HG02588 (cell line): ENCODE data around the gene CRB1.
"Not testable (repeated sequence)": the region's sequence is repeated elsewhere in the genome, so short reads cannot be mapped to it uniquely, and the experiment has no call there.

Experiments used
- ATAC-seq: cut with Tn5 transposase; IDR thresholded peaks from one replicate; pipeline ENCODE4 v1.9.1; 2021; ENCODE audit warnings: mild to moderate bottlenecking, moderate library complexity; ENCODE audit not compliant: unreplicated experiment

The CRB1 gene

DNA sequence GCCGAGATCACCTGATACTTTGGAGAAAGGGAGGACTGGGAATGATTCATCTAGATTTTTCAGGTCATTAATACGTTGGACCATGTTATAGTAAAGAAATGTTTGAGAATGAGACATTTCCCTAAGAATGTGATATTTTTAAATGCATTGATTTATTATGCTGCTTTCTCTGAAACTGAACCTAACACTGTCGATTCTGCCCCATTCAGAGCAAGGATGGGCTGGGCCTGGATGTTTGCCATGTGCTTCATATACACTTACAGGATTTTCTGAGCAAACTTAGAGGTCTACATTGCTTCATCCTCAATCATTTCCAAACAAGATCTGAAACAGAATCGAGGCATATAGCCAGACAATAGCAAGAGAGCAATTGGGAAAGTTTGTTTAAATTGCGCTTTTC is 183.3 kb downstream of the CRB1 start:
- no peak for ATAC-seq

DNA sequence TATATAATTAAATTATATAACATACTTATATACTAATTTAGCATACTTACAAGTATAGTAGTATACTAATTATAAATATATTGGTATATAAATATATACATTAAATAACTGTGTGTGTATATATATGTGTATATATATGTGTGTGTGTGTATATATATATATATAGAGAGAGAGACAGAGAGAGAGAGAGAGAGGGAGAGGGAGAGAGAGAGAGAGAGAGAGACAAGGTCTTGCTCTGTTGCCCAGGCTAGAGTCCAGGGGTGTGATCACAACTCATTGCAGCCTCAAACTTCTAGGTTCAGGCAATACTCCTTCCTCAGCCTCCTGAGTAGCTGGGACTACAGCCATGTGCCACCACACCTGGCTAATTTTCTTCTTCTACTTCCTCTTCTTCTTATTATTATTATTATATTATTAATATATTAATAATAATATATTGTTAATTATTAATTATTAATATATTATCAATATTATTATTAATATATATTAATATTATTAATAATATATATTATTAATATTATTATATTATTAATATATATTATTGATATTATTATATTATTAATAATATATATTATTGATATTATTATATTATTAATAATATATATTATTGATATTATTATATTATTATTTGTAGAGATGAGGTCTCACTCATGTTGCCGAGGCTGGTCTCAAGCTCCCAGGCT is 185.5 kb downstream of the CRB1 start:
- ATAC-seq = no peak

DNA sequence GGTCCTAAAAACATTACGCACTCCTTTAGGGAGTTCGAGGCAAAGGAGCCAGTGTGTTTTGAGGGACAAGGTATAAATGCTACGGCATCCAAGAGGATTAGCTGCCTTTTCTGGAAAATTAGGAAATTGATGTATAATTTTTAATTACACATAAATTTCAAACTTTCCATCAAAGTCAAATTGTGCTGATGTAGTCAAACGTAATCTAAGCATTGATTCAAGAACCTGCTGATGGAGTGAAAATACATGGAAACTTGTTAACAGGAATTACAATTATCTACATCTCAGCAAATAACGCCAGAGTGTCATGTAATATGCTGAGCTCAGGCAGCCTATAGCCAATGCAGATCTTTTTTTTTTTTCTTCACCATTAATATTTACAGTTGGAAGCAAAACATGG is 194.5 kb downstream of the CRB1 start:
- ATAC-seq = no peak

DNA sequence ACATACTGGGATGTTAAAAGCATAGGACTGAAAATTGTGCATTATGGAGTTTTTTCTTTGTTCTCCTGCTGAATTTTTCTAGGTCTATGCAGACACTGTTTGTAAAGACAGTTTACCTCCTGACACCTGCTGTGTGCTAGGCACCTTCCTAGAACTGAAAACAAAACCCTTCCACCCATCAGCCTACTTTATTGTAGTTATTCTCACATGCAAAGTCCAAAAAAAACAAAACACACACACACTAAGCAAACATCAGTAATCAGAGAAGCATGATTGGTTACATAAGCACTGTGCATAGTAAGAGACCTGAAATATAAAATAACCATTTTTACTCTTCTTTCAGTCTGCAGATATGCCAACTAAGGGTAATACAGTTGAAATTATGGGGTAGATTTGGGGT is 195.1 kb downstream of the CRB1 start:
- no peak for ATAC-seq

DNA sequence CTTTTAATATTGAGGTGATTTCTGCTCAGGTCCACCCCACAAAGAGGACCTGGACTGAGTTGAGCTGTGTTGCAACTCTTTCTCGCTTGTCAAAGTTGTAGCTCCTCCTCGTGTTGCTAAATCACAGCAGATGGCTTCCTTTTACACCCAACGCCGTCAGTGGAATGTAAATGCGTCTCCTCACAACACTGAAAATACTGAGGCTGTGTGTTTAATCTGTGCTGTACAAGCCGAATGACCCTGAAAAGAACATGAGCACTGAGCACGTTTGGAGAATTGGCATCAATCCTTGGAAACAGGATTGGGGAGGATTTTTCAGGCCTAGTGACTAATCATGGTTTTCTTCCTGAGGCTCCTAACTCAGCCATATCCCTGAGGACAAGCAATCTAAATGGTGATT is 196.0 kb downstream of the CRB1 start:
- ATAC-seq = no peak

DNA sequence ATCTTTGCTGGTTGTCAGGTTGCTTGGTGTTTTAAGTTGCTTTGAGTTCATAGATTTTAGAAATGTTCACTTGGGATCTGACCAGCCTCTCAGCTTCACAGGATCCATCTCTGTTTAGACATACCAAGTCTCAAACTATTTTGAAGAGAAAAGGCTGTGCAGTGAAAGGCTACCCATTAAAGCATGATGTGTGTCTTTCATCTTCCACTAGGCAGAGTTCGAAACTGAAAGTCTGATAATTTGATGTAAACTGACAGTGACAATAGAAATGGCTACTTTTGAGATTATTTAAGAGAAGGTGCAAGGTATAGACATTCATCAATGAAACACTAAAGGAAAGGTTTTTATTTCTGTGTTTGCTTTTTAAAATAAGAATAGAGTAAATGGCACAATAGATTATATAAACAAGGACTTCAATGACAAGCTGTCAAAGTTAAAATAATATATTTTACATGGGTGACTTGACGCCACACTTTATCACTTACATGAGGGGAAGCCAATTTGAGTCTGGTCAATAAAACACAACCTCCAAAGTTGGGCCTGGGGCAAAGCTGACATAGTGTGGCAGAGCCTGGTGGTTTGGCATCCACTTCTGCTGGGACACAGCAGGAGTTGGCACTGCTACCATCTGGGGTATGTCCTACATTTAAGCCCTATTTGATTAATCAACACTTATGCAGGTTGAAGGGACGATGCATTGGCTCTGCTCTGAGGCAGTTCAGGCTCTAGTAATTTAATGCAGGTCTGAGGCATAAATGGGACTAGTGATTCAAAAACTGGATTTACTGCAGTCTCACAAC is 197.7 kb downstream of the CRB1 start:
- no peak for ATAC-seq

DNA sequence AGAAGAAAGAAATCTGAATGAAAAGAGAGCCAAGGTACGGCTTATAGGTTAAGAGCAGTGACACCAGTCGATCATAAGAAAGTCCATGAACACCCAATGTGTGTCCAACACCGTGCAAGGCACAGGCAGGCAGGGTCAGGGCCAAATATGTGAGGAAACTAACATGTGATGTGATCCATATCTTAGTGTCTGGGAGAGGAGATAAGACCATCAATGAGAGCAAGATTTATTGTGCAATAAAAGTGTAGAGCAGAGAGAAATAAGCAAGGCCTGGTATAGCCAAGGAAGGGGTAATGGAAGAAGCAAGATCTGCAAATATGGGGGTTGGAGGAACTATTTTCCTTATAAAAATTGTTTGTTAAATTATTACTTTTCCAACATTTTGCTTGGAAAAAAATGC is 198.8 kb downstream of the CRB1 start:
- no peak for ATAC-seq

DNA sequence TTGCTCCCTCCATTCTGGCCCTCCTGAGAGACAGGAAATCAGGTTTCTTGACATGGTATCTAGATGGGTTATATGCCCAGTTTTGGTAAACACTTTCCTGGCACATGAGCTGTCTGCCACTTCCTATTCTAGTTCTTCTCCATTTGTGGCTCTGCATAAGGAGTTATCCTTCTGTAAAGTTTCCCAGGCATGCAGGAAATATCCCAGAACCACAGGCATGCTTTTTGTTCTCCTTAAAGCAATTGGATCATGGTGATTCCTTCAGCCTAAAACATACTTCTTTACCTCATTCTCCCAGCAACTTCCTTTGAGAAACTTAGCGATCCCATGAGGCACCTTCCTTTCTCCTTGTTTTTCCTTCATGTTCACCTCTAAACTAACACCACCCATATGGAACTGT is 199.8 kb downstream of the CRB1 start:
- ATAC-seq = no peak

DNA sequence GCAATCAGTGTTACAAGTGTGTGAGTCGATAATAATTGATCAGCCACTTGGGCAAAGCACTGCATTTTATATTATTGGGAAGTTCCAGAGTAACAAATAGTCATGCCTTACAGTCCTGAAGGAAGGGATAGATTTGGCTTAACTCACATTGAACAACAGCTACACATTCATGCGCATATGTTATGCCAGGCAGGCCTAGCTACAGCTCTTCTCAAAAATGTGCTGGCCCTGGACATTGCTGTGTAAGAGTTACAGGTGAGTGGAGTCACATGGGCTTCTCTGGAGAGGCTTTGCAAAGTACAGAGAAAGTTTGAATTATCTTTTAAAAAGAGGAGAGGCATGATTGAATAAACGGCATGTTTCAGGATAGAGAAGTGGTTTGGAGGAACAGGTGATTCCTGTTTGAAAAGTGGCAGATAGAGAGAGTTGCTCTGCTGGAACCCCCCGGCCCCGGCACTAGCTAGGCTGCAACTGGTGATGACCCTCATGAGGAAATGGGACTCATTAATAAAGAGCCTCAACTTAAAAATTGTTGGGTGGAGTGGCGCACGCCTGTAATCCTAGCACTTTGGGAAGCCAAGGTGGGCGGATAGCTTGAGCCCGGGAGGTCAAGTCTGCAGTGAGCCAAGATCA is 200.6 kb downstream of the CRB1 start:
- ATAC-seq = no peak

DNA sequence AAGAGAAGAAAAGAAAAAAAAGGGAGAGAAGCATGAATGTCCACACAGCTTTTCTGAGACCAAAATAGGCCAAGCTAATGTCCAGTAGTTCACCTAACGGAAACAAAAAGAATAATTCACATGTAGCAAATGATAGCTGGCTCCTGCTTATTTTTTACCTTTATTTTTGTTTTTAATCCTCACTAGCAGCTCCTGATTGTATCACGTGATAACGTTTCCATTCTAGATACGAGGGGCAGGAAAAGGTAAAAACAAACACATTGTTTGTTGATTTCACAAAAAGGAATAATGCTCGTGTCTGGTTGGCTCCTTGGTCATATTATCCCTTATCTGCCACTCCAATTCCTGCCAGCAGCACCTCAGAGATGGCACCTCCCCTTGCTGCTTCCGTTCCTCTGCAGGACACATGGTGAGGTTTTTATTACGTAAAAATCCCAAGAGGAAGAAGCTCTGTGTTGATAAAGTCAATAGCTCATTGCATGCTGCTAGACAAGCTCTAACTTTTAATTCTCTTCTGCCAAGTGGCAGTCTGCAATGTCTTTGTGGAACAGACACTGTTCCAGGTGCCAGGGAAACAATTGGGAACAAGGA is 201.7 kb downstream of the CRB1 start:
- ATAC-seq = no peak

DNA sequence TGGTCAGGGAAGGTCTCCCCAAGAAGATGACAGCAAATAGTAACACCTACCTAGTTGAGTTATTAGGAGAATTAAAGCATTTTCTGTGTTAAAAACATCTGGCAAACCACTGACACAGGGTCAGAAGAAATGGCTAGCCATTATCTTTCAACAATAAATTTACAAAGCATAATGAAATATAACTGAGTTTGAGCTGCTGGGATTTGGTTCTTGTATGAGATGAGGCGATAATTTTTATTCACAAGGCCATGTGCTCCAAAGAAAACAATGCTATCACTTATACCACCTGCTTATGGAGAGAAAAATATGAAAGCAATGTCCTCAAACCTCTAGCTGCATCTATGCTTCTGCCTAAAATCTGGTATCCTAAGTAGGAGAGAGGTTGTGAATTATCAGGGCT is 202.3 kb downstream of the CRB1 start:
- no peak for ATAC-seq

DNA sequence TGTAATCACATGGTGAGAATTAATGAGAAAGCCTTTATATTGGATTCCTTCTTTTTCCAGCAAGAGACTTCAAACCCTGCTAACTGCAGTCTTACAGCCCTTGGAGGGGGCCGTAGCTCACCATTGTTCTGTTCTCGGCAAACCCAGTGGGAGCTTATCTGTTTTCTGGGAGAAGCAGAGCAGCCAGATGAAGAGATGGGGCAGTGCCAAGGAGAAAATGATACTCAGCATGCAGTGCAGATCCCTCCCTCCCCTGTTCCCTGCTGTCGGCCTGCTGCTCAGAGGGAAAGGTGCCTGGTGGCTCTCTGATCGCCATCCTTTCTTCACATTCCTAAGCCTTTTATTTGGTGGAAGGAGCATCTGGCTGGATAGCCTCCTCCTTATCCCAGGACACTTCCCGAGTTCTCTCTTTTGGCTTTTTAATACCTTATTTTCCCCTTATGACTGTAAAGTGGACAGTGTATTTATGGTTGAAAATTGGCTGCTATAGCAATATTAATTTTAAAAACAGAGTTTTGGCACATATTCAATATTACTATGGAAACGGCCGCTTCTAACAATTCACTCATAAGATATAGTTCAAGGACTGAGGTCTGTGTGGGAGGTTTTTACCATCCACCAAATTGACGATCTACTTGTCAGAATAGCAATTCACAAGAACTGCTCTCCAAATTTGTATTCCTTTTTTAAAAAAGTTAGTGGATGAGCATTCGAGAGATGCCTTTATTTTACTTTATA is 203.4 kb downstream of the CRB1 start:
- ATAC-seq = no peak

DNA sequence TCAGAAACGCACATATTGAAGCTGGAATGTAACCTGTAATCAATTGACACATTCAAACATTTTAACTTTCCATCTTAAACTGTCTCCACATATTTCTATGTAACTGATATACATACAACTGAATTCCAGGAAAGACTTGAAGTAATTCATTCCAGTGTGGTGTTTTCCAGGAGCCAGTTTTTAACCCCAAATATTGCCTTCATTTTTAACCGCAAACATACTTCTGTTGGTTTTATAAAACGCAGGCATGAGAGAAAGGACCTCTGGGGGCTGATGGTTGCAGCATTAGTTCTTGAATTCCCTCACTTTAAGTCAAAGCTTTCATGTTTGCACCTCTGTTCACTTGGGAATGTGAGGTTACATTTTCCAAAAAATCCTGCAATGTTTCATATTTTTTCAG is 204.1 kb downstream of the CRB1 start:
- ATAC-seq = no peak

DNA sequence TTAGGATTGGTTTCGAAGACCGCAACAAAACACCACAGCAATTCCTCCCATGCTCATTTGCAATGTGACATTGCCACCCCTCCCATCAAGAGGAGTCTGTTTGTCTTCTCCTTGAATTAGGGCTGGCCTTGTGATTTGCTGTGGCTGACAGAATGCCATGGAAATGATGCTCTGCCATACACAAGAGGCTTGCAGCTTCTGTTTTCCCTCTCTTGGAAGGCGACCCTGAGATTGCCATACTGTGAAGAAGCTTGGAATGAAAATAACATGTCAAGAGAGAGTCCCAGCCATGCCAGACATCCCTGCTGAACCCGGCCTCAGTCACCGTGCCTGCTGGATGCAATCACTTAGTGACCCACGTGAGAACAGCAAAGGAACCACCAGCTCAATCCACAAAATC is 212.4 kb downstream of the CRB1 start:
- no peak for ATAC-seq

DNA sequence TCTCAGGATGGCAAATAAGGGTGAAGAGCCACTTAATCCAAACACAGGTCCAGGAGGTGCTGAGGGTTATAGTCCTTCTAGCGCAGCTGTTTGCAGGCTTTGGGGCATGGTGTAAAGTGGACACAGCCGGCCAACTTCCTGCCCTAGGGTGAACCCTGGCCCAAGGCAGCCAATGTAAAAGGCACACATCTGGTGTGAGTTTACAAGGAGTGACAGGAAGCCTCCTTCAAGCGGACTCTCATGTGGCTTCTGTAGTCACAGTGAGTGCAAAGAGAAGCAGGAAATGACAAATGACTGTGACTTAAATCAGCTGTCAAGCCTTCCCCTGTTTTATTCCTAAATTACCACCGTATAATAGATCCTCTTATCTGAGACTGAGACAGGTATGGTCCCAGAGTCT is 213.0 kb downstream of the CRB1 start:
- no peak for ATAC-seq

DNA sequence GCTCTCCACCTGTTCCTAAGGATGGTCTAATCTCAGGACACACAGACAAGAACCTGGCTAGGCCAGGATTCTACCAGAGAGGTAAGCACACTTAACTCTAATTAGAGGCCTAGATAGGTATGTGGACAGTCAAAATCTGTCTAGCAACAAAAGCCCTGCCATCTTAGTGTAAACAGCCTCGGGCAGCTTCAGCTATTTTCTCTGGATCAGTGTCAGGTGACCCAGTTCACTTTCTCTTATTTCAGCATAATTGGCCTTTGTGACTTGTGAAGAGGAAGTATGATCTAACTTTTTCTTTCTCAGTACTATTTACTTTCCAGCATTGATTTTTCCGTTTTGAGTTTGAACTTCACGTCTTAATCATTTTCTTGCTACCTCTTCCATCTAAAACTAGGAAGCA is 217.7 kb downstream of the CRB1 start:
- ATAC-seq = no peak

DNA sequence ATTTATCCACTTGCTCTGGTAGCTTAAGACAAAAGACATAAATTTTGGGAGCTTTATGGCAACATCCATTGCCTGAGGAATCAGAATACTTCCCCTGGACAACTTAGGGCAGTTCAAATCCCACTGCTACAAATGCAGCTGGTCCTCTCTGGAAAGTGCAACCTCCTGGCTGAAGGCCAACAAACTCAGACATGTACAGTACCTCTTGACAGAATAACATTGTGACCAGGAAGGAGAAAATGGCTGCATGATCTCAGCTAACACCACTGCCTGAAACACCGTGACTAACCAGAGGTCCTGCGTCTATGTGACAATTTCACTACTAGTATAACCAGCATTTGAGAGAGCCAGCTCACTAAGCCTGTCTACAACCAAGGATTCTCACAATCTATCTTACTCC is 218.9 kb downstream of the CRB1 start:
- no peak for ATAC-seq

DNA sequence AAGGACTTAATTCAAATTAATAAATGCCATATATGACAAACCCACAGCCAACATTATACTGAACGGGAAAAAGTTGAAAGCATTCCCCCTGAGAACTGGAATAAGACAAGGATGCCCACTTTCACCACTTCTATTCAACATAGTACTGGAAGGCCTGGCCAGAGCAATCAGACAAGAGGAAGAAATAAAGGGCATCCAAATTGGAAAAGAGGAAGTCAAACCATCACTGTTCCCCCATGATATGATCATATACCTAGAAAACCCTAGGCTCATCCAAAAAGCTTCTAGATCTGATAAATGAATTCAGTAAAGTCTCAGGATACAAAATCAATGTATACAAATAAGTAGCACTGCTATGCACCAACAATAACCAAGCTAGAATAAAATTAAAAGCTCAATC is 223.5 kb downstream of the CRB1 start:
- not testable (repeated sequence) for ATAC-seq

DNA sequence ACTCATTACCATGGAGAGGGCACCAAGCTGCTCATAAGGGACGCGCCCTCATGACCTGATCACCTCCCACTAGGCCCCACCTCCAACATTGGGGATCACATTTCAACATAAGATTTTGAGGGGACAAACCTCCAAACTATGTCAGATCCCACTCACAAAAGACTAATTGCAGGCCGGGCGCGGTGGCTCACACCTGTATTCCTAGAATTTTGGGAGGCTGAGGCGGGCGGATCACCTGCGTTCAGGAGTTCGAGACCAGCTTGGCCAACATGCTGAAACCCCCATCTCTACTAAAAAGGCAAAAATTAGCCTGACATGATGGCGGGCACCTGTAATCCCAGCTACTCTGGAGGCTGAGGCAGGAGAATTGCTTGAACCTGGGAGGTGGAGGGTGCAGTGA is 228.7 kb downstream of the CRB1 start:
- ATAC-seq = no peak

DNA sequence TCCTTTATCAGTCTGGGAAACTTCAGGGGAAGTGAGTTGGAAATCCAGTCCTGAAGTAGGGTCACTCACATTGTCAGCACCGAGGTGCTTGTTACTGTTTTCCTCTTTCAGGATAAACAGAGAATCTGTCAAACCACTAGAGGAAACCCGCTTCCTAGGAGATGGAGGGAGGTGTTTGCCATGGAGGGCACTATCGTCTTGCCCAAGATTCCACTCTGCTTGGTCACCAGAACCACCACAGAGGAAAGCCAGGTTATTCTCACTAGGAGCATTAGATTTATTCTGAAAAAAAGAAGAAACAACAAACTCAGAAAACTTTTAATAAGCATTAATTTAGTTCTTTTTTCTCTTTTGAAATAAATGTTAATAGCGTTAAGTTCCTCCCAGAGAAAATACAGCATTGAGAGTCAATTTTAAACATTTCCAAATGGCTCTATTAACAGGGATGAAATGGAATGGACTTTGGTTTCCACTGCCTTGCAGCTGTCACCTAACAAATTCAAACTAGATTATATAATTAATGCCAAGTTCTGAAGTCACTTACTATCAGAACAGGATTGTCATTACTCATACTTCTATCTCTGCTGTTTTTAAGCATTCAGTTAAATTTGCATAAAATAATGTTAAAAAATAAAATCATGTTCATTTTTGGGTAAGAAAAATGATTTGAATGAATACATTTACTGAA is 242.8 kb downstream of the CRB1 start:
- ATAC-seq = no peak

DNA sequence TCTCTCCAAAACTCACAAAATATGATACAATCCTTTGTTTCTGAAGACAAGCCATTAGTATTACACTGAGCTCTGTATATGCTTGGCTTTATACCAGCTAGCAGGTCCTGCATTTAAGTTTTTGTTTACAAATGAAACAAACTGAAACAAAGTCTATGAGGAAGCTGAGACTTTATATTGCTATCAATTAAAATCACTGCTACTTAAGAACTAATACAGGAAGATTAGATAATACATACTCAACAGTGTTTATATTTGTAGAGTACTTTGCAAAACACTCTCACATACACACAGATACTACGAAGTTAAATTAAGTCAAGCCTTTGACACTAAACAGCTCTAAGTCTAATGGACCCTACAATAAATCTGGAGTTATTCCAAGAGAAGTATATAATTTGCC is 247.4 kb downstream of the CRB1 start:
- ATAC-seq = no peak
